ENCODE measurements around the gene METTL26. TPM values are rescaled to one million over a fixed set of nuclear protein-coding genes. Genes with fewer than 3 reads are reported as not detected.

METTL26 gene
- total RNA-seq, 1 donor from 2014 or later: 46.0 TPM

DNA sequence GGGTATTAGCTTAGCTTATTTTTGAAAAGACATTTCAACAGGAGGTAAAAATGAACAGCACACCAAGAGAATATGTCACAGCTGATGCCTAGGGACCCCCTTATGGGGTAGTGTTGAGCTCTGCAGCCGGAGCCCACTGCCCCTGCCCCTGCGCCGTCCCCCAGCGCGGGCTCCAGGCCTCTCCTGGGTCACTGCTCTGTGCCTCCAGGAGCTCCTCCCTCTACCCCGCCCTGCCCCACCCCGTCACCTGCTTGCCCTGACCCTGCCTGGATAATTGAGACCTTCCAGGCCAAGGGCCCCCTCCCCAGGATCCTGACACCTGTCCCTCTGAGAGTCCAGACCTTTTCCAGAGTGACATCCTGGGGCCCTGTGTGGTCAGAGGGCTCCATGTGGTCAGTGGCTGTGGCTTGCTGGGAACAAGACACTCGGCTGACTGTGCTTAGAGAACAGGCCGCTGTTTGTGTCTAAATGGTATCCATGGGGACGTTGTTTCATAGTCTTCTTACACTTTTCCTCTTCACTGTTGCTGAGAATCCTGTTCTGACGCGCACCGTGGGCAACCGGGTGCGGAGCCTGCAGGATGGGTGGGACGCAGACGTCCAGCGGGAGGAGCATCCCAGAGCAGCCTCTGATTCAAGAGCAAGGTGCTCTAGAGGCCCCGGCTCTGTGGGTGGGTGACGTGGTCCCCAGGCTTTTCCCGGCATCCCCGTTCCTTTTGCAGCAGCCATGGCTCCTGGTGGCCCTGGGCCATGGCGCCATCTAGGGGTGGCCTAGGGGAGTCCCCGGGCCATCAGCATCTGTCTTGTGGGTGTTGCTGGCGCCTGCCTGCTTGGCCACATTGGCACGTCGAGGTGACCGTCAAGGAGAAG lies 25.4 kb downstream of the METTL26 start:
- H3K4me3 Mint-ChIP-seq: peak overlapping the region; percentile 43
- H3K4me2 ChIP-seq: no peak overlapping the region
- H3K79me2 ChIP-seq (ENCODE audit: low read depth): peaks cover under 1% of the 10 kb centered on the region
- peaks cover 22% of the 10 kb centered on the region for H3K36me3 Mint-ChIP-seq
- H3K36me3 ChIP-seq: no peaks in the 10 kb centered on the region
- no peaks in the 10 kb centered on the region for H3F3A ChIP-seq (ENCODE audit: low read depth)
- H3K27me3 Mint-ChIP-seq (ENCODE audit: insufficient read depth, low read depth): peaks cover 20% of the 10 kb centered on the region
- TF ChIP-seq EZH2phosphoT487 (IDR thresholded peaks at IDR 0.05) (no peak), EZH2 (IDR thresholded peaks at IDR 0.05) (no peak)
- TF ChIP-seq, protein P1, sequence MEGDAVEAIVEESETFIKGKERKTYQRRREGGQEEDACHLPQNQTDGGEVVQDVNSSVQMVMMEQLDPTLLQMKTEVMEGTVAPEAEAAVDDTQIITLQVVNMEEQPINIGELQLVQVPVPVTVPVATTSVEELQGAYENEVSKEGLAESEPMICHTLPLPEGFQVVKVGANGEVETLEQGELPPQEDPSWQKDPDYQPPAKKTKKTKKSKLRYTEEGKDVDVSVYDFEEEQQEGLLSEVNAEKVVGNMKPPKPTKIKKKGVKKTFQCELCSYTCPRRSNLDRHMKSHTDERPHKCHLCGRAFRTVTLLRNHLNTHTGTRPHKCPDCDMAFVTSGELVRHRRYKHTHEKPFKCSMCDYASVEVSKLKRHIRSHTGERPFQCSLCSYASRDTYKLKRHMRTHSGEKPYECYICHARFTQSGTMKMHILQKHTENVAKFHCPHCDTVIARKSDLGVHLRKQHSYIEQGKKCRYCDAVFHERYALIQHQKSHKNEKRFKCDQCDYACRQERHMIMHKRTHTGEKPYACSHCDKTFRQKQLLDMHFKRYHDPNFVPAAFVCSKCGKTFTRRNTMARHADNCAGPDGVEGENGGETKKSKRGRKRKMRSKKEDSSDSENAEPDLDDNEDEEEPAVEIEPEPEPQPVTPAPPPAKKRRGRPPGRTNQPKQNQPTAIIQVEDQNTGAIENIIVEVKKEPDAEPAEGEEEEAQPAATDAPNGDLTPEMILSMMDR (IDR thresholded peaks at IDR 0.05): peak; percentile 71
- peak; percentile 71 for DNase-seq (ENCODE audit: low spot score)
- H4K20me1 ChIP-seq (ENCODE audit: low read depth): no peaks in the 10 kb centered on the region
- peaks cover 25% of the 10 kb centered on the region for H3K9me3 Mint-ChIP-seq
- H3K27me3 ChIP-seq: no peaks in the 10 kb centered on the region
- no peaks in the 10 kb centered on the region for H3K9me3 ChIP-seq (ENCODE audit: low read depth)
- peaks cover 20% of the 10 kb centered on the region for H3K4me1 Mint-ChIP-seq
- H3K27ac ChIP-seq: no peak overlapping the region
- H3K27ac Mint-ChIP-seq: no peak overlapping the region
- H3K4me1 ChIP-seq: no peaks in the 10 kb centered on the region
- no peak overlapping the region for H2AFZ ChIP-seq (replicated peaks)
- no peak overlapping the region for H3K4me3 ChIP-seq
- H3K9ac ChIP-seq: no peak overlapping the region

DNA sequence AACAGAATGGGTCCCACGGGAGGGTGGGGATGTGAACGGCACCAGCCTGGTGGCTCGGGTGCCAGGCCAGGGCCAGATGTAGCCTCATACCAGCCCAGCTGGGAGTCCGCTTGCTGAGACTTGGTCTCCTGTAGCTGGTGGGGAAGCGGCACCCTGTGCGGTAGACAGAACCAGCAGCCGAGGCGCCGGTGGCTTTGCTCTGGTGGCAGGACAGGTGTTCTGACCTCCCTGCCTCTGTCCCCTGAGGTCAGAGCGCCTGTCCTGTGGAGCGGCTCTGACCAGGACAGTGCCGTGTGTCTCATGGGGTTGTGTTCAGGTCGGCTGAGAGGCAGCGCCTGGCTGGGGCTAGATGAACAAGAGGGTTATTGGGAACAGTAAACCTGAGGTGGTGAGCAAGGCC lies 26.1 kb downstream of the METTL26 start:
- H3K27me3 Mint-ChIP-seq (ENCODE audit: insufficient read depth, low read depth): peaks cover 17% of the 10 kb centered on the region
- H3K4me1 ChIP-seq: no peaks in the 10 kb centered on the region
- no peak overlapping the region for H3K27ac Mint-ChIP-seq
- H3K9me3 ChIP-seq (ENCODE audit: low read depth): no peaks in the 10 kb centered on the region
- H3F3A ChIP-seq (ENCODE audit: low read depth): no peaks in the 10 kb centered on the region
- peaks cover 33% of the 10 kb centered on the region for H3K9me3 Mint-ChIP-seq
- peaks cover 8% of the 10 kb centered on the region for H3K79me2 ChIP-seq (ENCODE audit: low read depth)
- H3K36me3 ChIP-seq: no peaks in the 10 kb centered on the region
- no peak overlapping the region for H3K27ac ChIP-seq
- no peak overlapping the region for H3K4me3 ChIP-seq
- H3K36me3 Mint-ChIP-seq: peaks cover 25% of the 10 kb centered on the region
- no peak overlapping the region for H3K9ac ChIP-seq
- H3K4me2 ChIP-seq: no peak overlapping the region
- H3K4me3 Mint-ChIP-seq: peak overlapping the region; percentile 36
- H3K4me1 Mint-ChIP-seq: peaks cover 17% of the 10 kb centered on the region
- TF ChIP-seq EZH2 (IDR thresholded peaks at IDR 0.05): no peak
- TF ChIP-seq EZH2phosphoT487 (IDR thresholded peaks at IDR 0.05): no peak
- TF ChIP-seq, protein P1 (IDR thresholded peaks at IDR 0.05): no peak
- DNase-seq (ENCODE audit: low spot score): no peak
- H2AFZ ChIP-seq (replicated peaks): no peak overlapping the region
- H4K20me1 ChIP-seq (ENCODE audit: low read depth): no peaks in the 10 kb centered on the region
- H3K27me3 ChIP-seq: no peaks in the 10 kb centered on the region

DNA sequence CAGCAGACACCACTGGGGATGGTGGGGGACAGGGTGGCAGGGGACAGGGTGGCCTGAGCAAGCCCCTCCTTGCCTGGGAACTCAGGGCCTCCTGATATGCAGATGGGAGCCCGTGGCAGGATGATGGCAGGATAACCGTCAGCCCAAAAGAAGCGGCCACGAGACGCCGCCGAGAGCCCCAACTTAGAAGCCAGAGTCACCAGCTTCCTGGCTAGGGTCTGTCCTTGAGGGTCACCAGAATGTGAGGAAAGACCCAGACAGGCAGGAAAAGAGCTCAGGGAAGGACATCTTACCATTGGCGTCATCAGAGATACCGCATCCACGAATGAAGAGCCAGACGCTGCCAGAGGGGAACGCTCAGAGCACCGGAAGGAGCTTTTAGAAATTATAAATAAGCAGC lies 26.8 kb downstream of the METTL26 start:
- Histone ChIP-seq H3K36me3 (no peaks in the 10 kb centered on the region), H3K27ac (no peak overlapping the region), H3K27me3 (no peaks in the 10 kb centered on the region), H2AFZ (replicated peaks) (no peak overlapping the region), H3K79me2 (ENCODE audit: low read depth) (peaks cover 15% of the 10 kb centered on the region), H3K4me1 (no peaks in the 10 kb centered on the region), H3F3A (ENCODE audit: low read depth) (no peaks in the 10 kb centered on the region), H4K20me1 (ENCODE audit: low read depth) (no peaks in the 10 kb centered on the region), H3K9ac (no peak overlapping the region), H3K4me2 (no peak overlapping the region), H3K4me3 (no peak overlapping the region), H3K9me3 (ENCODE audit: low read depth) (peaks cover 3% of the 10 kb centered on the region)
- peaks cover 12% of the 10 kb centered on the region for H3K27me3 Mint-ChIP-seq (ENCODE audit: insufficient read depth, low read depth)
- H3K27ac Mint-ChIP-seq: no peak overlapping the region
- peaks cover 12% of the 10 kb centered on the region for H3K4me1 Mint-ChIP-seq
- H3K4me3 Mint-ChIP-seq: no peak overlapping the region
- peaks cover 22% of the 10 kb centered on the region for H3K36me3 Mint-ChIP-seq
- peaks cover 39% of the 10 kb centered on the region for H3K9me3 Mint-ChIP-seq
- TF ChIP-seq EZH2 (IDR thresholded peaks at IDR 0.05): no peak
- no peak for DNase-seq (ENCODE audit: low spot score)

DNA sequence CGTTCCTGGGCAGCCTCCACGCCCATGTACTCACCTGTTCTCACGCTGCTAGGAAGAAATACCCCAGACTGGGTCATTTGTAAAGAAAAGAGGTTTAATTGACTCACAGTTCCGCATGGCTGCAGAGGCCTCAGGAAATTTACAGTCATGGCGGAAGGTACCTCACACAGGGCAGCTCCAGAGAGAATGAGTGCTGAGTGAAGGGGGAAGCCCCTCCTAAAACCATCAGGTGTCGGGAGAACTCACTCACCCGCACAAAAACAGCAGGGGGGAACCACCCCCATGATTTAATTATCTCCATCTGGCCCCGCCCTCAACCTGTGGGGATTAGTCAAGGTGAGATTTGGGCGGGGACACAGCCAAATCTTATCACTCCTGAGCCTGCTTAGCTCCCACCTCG lies 28.1 kb downstream of the METTL26 start:
- Histone ChIP-seq H3K4me3 (no peak overlapping the region), H3K27me3 (no peaks in the 10 kb centered on the region), H3K4me2 (no peak overlapping the region), H3K9me3 (ENCODE audit: low read depth) (peaks cover 3% of the 10 kb centered on the region), H3K4me1 (no peaks in the 10 kb centered on the region), H2AFZ (replicated peaks) (no peak overlapping the region), H3K27ac (no peak overlapping the region), H4K20me1 (ENCODE audit: low read depth) (no peaks in the 10 kb centered on the region), H3F3A (ENCODE audit: low read depth) (no peaks in the 10 kb centered on the region), H3K79me2 (ENCODE audit: low read depth) (peaks cover 16% of the 10 kb centered on the region), H3K36me3 (no peaks in the 10 kb centered on the region), H3K9ac (no peak overlapping the region)
- no peak for DNase-seq (ENCODE audit: low spot score)
- Mint-ChIP-seq H3K27me3 (ENCODE audit: insufficient read depth, low read depth) (peaks cover 8% of the 10 kb centered on the region), H3K9me3 (peaks cover 37% of the 10 kb centered on the region), H3K27ac (no peak overlapping the region), H3K4me3 (peak overlapping the region; percentile 61), H3K36me3 (peaks cover 22% of the 10 kb centered on the region), H3K4me1 (peaks cover 15% of the 10 kb centered on the region)
- TF ChIP-seq, protein P1 (IDR thresholded peaks at IDR 0.05): no peak
- TF ChIP-seq EZH2 (IDR thresholded peaks at IDR 0.05) (no peak), EZH2phosphoT487 (IDR thresholded peaks at IDR 0.05) (no peak)
